Natural killer cell (primary cell): ENCODE measurements around the gene SOAT2. TPM values are rescaled to one million over a fixed set of nuclear protein-coding genes. Genes with fewer than 3 reads are reported as not detected.

Experiments used
- ATAC-seq, 3 donors: fragments of 150-1000 bp in 2 of 3; fragments of 200-7000 bp in 1 of 3; cut with Tn5 transposase; 1 replicate in 1 of 3; 2 replicates in 2 of 3; pipeline ENCODE4 v1.10.0; 2021; ENCODE audit warnings: mild to moderate bottlenecking in 2 of 3, moderate library complexity in 2 of 3
- DNase-seq, 2 donors: peaks; one replicate each; pipeline versions ENCODE4 v3.0.0 to v3.0.0-alpha.2; 2013 to 2021; ENCODE audit warnings: mixed read lengths in 1 of 2
- H3K27ac ChIP-seq: one replicate; pipeline ENCODE4 v1.5.1; 2013; ENCODE audit warnings: mild to moderate bottlenecking, low read length
- H3K27me3 ChIP-seq: one replicate; pipeline ENCODE4 v1.6.1; 2013; ENCODE audit warnings: low read length; ENCODE audit not compliant: control insufficient read depth, insufficient read depth
- H3K36me3 ChIP-seq: one replicate; pipeline ENCODE4 v1.6.1; 2013; ENCODE audit warnings: low read length; ENCODE audit not compliant: control insufficient read depth, insufficient read depth
- H3K4me1 ChIP-seq: one replicate; pipeline ENCODE4 v1.6.1; 2013; ENCODE audit warnings: low read length; ENCODE audit not compliant: control insufficient read depth, insufficient read depth
- H3K4me3 ChIP-seq: one replicate; pipeline ENCODE4 v1.5.1; 2013; ENCODE audit warnings: low read length
- H3K9me3 ChIP-seq: one replicate; pipeline ENCODE4 v1.6.1; 2013; ENCODE audit warnings: low read length; ENCODE audit not compliant: control insufficient read depth, insufficient read depth
- H3K27ac Mint-ChIP-seq, 2 donors: one replicate each; pipeline ENCODE4 v1.8.0; 2022; ENCODE audit warnings: mild to moderate bottlenecking in 2 of 2, mixed read lengths in 2 of 2, moderate library complexity in 1 of 2
- H3K27me3 Mint-ChIP-seq, 2 donors: one replicate each; pipeline ENCODE4 v1.8.0; 2022; ENCODE audit warnings: low read depth in 2 of 2, mixed read lengths in 2 of 2
- H3K36me3 Mint-ChIP-seq: one replicate; pipeline ENCODE4 v1.8.0; 2022; ENCODE audit warnings: mixed read lengths
- H3K4me1 Mint-ChIP-seq, 2 donors: one replicate each; pipeline ENCODE4 v1.8.0; 2022; ENCODE audit warnings: mixed read lengths in 2 of 2
- H3K4me3 Mint-ChIP-seq: one replicate; pipeline ENCODE4 v1.8.0; 2022; ENCODE audit warnings: mild to moderate bottlenecking, moderate library complexity, mixed read lengths
- H3K9me3 Mint-ChIP-seq, 2 donors: one replicate each; pipeline ENCODE4 v1.8.0; 2022; ENCODE audit warnings: mixed read lengths in 2 of 2
- WGBS: methylation state at CpG from one replicate; pipeline ENCODE4 v1.1.7; 2013; ENCODE audit warnings: missing lambda C conversion rate; ENCODE audit not compliant: insufficient coverage; 5-methylcytosine and 5-hydroxymethylcytosine counted together
- intact Hi-C: fragments of 100-400 bp; cut with micrococcal nuclease; formaldehyde crosslinking; loops from one replicate; pipeline ENCODE4 v1.14.2; 2022
- total RNA-seq, 4 donors: library from RNA; stranded (reverse); fragments of 120-200 nt in 1 of 4; gene quantifications; one replicate each; pipeline versions ENCODE4 v1.2.3 to v1.2.4, GENCODE V29; 2013 to 2022
- TF ChIP-seq, protein P1 (sequence below): fragments of 200-600 bp; IDR thresholded peaks from one replicate; pipeline ENCODE4 v1.8.0; 2022; ENCODE audit warnings: antibody characterized with exemption

SOAT2 gene
- total RNA-seq, 3 donors from 2014 or later (not counting 1 experiment from before 2014, with no cell fraction given): not detected

DNA sequence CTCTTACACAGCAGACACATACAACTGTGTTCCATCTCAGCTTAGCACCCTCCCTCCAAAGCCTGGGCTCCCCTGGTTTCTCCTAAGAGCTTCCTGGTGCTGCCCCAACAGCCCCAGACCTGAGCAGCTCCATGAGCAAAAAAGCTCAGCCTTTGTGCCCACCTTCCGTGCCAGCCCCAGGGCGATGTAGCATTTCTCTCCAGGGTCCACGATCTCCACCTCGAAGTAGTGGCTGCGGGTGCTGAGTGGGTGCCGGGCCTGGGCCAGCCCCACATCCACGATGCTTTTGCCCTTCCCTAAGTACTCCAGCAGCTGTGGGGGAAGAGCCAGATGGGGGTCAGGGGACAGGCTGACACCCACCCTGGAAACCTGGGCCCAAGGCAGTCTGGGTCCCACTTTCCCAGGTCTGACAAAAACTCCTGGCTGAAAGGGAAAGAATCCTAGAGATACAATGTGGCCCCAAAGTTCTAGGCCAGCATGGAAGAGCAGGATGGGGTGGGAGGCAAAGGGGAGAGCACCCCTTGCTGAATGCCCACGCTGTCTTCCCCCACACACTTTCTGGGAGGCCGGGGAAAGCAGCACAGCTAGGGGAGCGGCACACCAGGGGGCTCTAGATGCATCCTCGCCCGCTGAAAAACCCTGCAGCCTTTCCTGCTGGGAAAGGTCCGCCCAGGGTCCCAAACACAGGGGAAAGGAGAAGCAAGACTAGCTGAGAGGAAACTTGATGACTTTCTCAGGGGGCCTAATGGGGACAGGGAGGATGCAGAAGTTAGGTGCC lies 35.1 kb upstream of the SOAT2 start:
- Histone ChIP-seq H3K9me3 (no peaks in the 10 kb centered on the region), H3K27ac (no peak overlapping the region), H3K4me1 (peaks cover 10% of the 10 kb centered on the region), H3K27me3 (no peaks in the 10 kb centered on the region), H3K36me3 (peaks cover 64% of the 10 kb centered on the region), H3K4me3 (no peak overlapping the region)
- ATAC-seq (no peak), DNase-seq (no peak)
- Mint-ChIP-seq H3K4me3 (no peak overlapping the region), H3K27ac (peak overlapping the region in 1 of 2 donors; percentile 18), H3K36me3 (no peaks in the 10 kb centered on the region), H3K4me1 (peaks cover 5 to 28% of the 10 kb centered on the region in 2 donors), H3K9me3 (no peaks in the 10 kb centered on the region), H3K27me3 (no peaks in the 10 kb centered on the region)
- intact Hi-C loops: loop anchor here (10.0 kb wide), 1 partner anchor 277 kb away; no protein-coding TSS in a partner anchor
- TF ChIP-seq, protein P1, sequence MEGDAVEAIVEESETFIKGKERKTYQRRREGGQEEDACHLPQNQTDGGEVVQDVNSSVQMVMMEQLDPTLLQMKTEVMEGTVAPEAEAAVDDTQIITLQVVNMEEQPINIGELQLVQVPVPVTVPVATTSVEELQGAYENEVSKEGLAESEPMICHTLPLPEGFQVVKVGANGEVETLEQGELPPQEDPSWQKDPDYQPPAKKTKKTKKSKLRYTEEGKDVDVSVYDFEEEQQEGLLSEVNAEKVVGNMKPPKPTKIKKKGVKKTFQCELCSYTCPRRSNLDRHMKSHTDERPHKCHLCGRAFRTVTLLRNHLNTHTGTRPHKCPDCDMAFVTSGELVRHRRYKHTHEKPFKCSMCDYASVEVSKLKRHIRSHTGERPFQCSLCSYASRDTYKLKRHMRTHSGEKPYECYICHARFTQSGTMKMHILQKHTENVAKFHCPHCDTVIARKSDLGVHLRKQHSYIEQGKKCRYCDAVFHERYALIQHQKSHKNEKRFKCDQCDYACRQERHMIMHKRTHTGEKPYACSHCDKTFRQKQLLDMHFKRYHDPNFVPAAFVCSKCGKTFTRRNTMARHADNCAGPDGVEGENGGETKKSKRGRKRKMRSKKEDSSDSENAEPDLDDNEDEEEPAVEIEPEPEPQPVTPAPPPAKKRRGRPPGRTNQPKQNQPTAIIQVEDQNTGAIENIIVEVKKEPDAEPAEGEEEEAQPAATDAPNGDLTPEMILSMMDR: no peak
- WGBS: 92% methylated on average over 13 of the region's 13 CpGs

DNA sequence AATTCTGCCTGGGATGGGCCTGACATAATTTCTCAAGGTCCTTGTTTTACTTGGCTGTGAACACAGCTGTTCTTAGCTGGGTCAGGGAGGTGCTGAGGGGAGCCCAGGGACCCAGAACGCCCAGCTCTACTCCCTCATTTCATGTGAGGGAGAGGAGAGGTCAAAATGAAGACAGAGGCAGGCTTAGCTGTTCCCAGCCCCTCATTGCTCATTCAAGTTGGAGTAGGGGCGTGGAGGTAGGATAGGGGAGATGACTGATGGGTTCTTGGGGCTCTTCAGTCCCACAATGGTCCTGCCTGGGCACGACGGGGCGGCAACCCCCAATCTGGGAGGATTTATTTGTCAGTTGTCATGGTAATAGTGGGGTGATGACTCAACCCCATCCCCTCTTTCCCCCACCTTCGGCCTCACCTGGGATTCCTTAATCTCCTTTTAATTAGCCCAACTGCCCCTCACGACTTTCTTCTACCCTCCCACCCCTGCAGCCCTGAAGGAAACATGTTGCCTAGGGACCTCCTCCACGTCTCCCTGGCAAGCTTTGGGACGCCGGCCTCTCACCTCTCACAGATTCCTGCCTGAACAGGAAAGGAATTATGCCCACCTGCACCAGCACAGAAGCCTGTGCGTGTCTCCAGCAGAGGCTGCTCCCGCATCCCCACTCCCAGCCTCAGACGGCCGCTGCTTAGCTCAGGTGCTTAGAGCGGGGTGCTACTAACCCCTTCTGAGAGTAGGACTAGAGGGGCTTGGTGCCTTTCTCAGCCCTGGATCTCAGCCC lies 34.3 kb upstream of the SOAT2 start:
- peak overlapping the region in 1 of 2 donors; percentile 18 for H3K27ac Mint-ChIP-seq
- peaks cover 7 to 30% of the 10 kb centered on the region in 2 donors for H3K4me1 Mint-ChIP-seq
- H3K4me3 ChIP-seq: no peak overlapping the region
- DNase-seq (no peak), ATAC-seq (no peak)
- no peaks in the 10 kb centered on the region for H3K27me3 Mint-ChIP-seq
- H3K9me3 Mint-ChIP-seq: no peaks in the 10 kb centered on the region
- H3K9me3 ChIP-seq: no peaks in the 10 kb centered on the region
- WGBS: 95% methylated on average over 12 of the region's 15 CpGs
- H3K4me3 Mint-ChIP-seq: no peak overlapping the region
- H3K36me3 Mint-ChIP-seq: no peaks in the 10 kb centered on the region
- H3K27me3 ChIP-seq: no peaks in the 10 kb centered on the region
- H3K27ac ChIP-seq: no peak overlapping the region
- H3K4me1 ChIP-seq: peaks cover 12% of the 10 kb centered on the region
- intact Hi-C loops: loop anchor here (10.0 kb wide), 1 partner anchor 276 kb away; no protein-coding TSS in a partner anchor
- TF ChIP-seq, protein P1: no peak
- peaks cover 65% of the 10 kb centered on the region for H3K36me3 ChIP-seq

DNA sequence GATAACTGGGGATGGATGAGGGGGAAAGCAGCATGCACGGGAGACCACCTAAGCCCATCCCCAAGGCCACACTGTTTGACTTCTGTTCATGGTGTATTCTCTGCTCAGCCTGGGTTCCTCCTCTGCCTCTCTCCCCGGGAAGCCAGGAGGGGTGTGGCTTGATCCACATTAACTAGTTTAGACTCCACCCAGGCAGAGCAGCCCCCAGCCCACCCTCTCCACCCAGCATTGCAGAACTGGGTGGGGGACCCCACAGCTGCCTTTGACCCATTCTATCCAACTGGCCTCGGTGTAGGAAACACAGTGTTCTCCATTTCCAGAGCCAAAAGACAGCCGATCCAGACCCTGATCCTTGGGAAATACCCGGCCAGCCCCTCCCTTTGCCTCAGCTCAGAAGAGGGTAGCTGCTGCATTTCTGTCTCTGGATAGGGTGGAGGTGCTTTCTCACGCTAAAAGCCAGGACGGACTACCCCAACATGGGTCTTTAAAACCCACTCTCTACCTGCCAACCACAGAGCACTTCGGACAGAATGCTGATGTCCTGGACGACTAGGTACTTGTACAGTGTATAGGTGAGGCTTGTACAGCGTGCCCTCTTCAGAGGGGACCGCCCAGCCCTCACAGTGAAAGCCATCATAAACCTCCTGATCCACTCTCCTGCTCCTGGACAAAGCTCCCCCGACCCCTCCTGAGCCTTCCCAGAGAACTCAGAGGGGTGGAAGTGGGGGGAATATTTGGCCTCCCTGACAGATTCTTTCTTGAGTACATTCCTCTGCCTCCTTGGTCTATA lies 33.5 kb upstream of the SOAT2 start:
- no peak overlapping the region for H3K27ac Mint-ChIP-seq
- H3K9me3 ChIP-seq: no peaks in the 10 kb centered on the region

More for the DNA sequence above, 33.5 kb upstream of the SOAT2 start:
- Mint-ChIP-seq H3K4me3 (no peak overlapping the region), H3K9me3 (no peaks in the 10 kb centered on the region), H3K27me3 (no peaks in the 10 kb centered on the region), H3K4me1 (peaks cover 15 to 36% of the 10 kb centered on the region in 2 donors), H3K36me3 (peaks cover 5% of the 10 kb centered on the region)
- H3K27me3 ChIP-seq: no peaks in the 10 kb centered on the region
- DNase-seq (no peak), ATAC-seq (no peak)
- peaks cover 12% of the 10 kb centered on the region for H3K4me1 ChIP-seq
- intact Hi-C loops: loop anchor here (10.0 kb wide), 1 partner anchor 275 kb away; no protein-coding TSS in a partner anchor
- H3K27ac ChIP-seq: no peak overlapping the region
- H3K4me3 ChIP-seq: no peak overlapping the region
- H3K36me3 ChIP-seq: peaks cover 66% of the 10 kb centered on the region
- WGBS: 88% methylated on average over 8 of the region's 12 CpGs
- TF ChIP-seq, protein P1: no peak
